ENCODE data around the gene SGSM2.

The SGSM2 gene

GRCh38 chr17:2427215-2427614 lies 89.9 kb downstream of the SGSM2 start:
- DNase-seq = no peak

GRCh38 chr17:2427910-2428309 lies 90.6 kb downstream of the SGSM2 start:
- DNase-seq = no peak
